K562 (cell line): Measurements from ENCODE around the gene ZFP36. TPM values are rescaled to one million over a fixed set of nuclear protein-coding genes. Genes with fewer than 3 reads are reported as not detected.

ENCODE experiments used
- C11orf30 ChIP-seq: fragments of 450-650 bp; IDR thresholded peaks from 2 replicates; pipeline ENCODE4 v1.6.1; 2016; ENCODE audit warnings: low read depth, mild to moderate bottlenecking
- CBFA2T3 ChIP-seq: fragments of 450-650 bp; IDR thresholded peaks from 2 replicates; pipeline ENCODE4 v1.6.1; 2017
- E2F1 ChIP-seq: sonication (generic); formaldehyde crosslinking; IDR thresholded peaks from 2 replicates; pipeline ENCODE4 v1.8.1; 2023; ENCODE audit warnings: mild to moderate bottlenecking, missing genetic modification reagents, moderate library complexity
- IRF2 ChIP-seq: sonication (generic); formaldehyde crosslinking; IDR thresholded peaks from 2 replicates; pipeline ENCODE4 v1.8.1; 2022; ENCODE audit warnings: mild to moderate bottlenecking, missing genetic modification reagents
- PATZ1 ChIP-seq: fragments of 250-450 bp; sonication (Bioruptor Pico); IDR thresholded peaks from 2 replicates; pipeline ENCODE4 v1.5.0; 2020; ENCODE audit warnings: mild to moderate bottlenecking, borderline replicate concordance
- RBM15 ChIP-seq: fragments of 200-400 bp; formaldehyde crosslinking; IDR thresholded peaks from 2 replicates; pipeline ENCODE4 v1.6.1; 2018; ENCODE audit warnings: mild to moderate bottlenecking, low read length, moderate library complexity; ENCODE audit not compliant: insufficient read depth
- SMARCA5 ChIP-seq: fragments of 450-650 bp; IDR thresholded peaks from 2 replicates; pipeline ENCODE4 v1.6.1; 2016
- ZBTB5 ChIP-seq: fragments of 450-650 bp; IDR thresholded peaks from 2 replicates; pipeline ENCODE4 v1.6.1; 2017; ENCODE audit warnings: antibody characterized with exemption
- polyA plus RNA-seq, 8 experiments: library from polyadenylated mRNA; depleted of rRNA in 4 of 8; stranded (reverse) in 5 of 8; unstranded in 3 of 8; fragments of >200 nt; fragmentation: Nextera tagmentation in 2 of 8; fragmentation: Illumina TruSeq in 1 of 8; extraction: Ambion mirVana in 2 of 8; extraction: Trizol in 1 of 8; gene quantifications; 2 replicates each; pipeline versions ENCODE4 v1.2.1 to v1.2.3, GENCODE V29; 2011 to 2014; ENCODE audit warnings: inconsistent platforms in 1 of 8, missing spikeins in 1 of 8
- total RNA-seq, 7 experiments: library from RNA; depleted of rRNA in 6 of 7; stranded (reverse); fragments of >200 nt in 6 of 7; fragmentation: Illumina TruSeq in 2 of 7; extraction: Trizol in 2 of 7; gene quantifications; 2 replicates each; pipeline versions ENCODE4 v1.2.1 to v1.2.3, GENCODE V29; 2011 to 2021; ENCODE audit warnings: low replicate concordance in 1 of 7
- TF ChIP-seq, protein P1 (sequence below): fragments of 150-350 bp; conservative IDR thresholded peaks from 2 replicates; pipeline ENCODE4 v1.6.1; 2014; ENCODE audit warnings: low read length
- TF ChIP-seq, protein P2 (sequence below): fragments of 450-650 bp; IDR thresholded peaks from 2 replicates; pipeline ENCODE4 v1.6.1; 2016; ENCODE audit warnings: low read depth

ZFP36 gene
- total and polyA plus RNA-seq, 9 of the 15 experiments (the other 6 are each of a cell fraction or from before 2014, with no cell fraction given) = 1.0 to 20.1 (median 3.5) TPM

GRCh38 chr19:39390751-39391437, 15.8 kb upstream of the ZFP36 start, which contains the start of the genes MED29 and PAF1 (continued):
- TF ChIP-seq, protein P1, sequence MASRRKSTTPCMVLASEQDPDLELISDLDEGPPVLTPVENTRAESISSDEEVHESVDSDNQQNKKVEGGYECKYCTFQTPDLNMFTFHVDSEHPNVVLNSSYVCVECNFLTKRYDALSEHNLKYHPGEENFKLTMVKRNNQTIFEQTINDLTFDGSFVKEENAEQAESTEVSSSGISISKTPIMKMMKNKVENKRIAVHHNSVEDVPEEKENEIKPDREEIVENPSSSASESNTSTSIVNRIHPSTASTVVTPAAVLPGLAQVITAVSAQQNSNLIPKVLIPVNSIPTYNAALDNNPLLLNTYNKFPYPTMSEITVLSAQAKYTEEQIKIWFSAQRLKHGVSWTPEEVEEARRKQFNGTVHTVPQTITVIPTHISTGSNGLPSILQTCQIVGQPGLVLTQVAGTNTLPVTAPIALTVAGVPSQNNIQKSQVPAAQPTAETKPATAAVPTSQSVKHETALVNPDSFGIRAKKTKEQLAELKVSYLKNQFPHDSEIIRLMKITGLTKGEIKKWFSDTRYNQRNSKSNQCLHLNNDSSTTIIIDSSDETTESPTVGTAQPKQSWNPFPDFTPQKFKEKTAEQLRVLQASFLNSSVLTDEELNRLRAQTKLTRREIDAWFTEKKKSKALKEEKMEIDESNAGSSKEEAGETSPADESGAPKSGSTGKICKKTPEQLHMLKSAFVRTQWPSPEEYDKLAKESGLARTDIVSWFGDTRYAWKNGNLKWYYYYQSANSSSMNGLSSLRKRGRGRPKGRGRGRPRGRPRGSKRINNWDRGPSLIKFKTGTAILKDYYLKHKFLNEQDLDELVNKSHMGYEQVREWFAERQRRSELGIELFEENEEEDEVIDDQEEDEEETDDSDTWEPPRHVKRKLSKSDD = no peak; the same call in 1 of the 2 replicates
- TF ChIP-seq CBFA2T3 (no peak; the same call in 1 of the 2 replicates), ZBTB5 (no peak; the same call in 1 of the 2 replicates), SMARCA5 (no peak), RBM15 (no peak), IRF2 (CRISPR knock-in tag) (no peak), E2F1 (CRISPR knock-in tag) (no peak), C11orf30 (peak; percentile 87), PATZ1 (CRISPR knock-in tag) (no peak)
- TF ChIP-seq, protein P2, sequence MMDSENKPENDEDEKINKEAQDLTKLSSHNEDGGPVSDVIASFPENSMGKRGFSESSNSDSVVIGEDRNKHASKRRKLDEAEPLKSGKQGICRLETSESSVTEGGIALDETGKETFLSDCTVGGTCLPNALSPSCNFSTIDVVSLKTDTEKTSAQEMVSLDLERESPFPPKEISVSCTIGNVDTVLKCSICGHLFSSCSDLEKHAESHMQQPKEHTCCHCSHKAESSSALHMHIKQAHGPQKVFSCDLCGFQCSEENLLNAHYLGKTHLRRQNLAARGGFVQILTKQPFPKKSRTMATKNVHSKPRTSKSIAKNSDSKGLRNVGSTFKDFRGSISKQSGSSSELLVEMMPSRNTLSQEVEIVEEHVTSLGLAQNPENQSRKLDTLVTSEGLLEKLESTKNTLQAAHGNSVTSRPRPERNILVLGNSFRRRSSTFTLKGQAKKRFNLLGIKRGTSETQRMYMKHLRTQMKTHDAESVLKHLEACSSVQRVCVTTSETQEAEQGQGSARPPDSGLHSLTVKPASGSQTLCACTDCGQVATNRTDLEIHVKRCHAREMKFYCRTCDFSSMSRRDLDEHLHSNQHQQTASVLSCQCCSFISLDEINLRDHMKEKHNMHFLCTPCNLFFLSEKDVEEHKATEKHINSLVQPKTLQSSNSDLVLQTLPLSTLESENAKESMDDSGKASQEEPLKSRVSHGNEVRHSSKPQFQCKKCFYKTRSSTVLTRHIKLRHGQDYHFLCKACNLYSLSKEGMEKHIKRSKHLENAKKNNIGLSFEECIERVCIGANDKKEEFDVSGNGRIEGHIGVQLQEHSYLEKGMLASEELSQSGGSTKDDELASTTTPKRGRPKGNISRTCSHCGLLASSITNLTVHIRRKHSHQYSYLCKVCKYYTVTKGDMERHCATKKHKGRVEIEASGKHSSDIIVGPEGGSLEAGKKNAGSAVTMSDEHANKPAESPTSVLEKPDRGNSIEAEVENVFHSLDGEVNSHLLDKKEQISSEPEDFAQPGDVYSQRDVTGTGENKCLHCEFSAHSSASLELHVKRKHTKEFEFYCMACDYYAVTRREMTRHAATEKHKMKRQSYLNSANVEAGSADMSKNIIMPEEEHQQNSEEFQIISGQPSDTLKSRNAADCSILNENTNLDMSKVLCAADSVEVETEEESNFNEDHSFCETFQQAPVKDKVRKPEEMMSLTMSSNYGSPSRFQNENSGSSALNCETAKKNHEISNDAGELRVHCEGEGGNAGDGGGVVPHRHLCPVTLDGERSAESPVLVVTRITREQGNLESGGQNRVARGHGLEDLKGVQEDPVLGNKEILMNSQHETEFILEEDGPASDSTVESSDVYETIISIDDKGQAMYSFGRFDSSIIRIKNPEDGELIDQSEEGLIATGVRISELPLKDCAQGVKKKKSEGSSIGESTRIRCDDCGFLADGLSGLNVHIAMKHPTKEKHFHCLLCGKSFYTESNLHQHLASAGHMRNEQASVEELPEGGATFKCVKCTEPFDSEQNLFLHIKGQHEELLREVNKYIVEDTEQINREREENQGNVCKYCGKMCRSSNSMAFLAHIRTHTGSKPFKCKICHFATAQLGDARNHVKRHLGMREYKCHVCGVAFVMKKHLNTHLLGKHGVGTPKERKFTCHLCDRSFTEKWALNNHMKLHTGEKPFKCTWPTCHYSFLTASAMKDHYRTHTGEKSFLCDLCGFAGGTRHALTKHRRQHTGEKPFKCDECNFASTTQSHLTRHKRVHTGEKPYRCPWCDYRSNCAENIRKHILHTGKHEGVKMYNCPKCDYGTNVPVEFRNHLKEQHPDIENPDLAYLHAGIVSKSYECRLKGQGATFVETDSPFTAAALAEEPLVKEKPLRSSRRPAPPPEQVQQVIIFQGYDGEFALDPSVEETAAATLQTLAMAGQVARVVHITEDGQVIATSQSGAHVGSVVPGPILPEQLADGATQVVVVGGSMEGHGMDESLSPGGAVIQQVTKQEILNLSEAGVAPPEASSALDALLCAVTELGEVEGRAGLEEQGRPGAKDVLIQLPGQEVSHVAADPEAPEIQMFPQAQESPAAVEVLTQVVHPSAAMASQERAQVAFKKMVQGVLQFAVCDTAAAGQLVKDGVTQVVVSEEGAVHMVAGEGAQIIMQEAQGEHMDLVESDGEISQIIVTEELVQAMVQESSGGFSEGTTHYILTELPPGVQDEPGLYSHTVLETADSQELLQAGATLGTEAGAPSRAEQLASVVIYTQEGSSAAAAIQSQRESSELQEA = peak; percentile 86
